ENCODE data around the gene ZNF792.
"Not testable (repeated sequence)": the region's sequence is repeated elsewhere in the genome, so short reads cannot be mapped to it uniquely, and the experiment has no call there.

ZNF792 gene

DNA sequence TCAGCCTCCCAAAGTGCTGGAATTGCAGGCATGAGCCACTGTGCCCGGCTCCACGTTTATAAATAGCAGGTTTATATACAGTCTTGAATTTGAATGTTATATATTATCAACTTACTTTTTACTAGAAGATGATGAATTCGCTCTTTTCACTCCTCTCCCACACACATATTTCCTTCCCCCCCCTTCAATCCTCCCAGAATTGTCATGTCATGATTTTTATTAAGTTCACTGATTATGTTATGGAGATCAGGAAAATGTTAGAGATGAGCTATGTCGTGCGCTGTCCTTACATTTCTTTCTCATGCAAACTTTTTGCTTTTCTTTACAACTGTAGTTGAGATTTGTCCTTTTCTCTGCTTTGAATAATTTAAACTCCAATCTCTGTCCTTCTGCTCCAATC is 18.2 kb upstream of the ZNF792 start:
- H3K4me3 ChIP-seq (ENCODE audit: low read depth, low read length), result no peak overlapping the region

DNA sequence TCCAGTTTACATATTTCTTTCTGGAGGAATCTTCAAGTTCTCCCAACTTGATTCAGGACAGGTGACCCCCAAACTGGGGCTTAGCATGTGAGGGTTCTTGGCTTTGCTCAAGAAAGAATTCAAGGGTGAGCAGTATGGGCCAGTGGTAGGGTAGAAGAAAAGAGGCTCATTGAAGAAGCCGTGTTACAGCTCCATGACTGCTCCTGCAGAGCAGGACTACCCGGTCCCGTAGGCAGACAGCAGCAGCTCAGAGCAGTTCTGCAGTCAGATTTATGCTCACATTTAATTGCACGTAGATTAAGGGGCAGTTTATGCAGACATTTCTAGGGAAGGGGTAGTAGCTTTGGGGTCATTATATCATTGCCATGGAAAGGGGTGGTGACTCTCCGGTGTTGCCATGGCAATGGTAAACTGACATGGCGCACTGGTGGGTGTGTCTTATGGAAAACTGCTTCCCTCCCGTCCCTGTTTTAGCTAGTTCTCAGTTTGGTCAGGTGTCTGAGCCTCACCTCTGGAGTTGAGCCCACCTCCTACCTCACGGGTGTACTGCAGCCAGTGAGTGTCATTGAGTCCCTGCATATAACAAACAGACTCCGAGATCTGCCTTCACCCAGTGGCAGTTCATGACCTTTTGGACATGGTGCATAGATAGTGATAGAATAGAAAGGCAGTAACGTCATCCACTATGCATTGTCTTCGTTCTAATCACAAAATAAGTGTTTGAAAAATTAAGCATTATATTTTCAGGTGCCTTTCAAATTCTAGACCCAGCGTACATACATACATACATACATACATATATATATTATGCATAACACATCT is 16.0 kb upstream of the ZNF792 start:
- TF ChIP-seq, protein P1, sequence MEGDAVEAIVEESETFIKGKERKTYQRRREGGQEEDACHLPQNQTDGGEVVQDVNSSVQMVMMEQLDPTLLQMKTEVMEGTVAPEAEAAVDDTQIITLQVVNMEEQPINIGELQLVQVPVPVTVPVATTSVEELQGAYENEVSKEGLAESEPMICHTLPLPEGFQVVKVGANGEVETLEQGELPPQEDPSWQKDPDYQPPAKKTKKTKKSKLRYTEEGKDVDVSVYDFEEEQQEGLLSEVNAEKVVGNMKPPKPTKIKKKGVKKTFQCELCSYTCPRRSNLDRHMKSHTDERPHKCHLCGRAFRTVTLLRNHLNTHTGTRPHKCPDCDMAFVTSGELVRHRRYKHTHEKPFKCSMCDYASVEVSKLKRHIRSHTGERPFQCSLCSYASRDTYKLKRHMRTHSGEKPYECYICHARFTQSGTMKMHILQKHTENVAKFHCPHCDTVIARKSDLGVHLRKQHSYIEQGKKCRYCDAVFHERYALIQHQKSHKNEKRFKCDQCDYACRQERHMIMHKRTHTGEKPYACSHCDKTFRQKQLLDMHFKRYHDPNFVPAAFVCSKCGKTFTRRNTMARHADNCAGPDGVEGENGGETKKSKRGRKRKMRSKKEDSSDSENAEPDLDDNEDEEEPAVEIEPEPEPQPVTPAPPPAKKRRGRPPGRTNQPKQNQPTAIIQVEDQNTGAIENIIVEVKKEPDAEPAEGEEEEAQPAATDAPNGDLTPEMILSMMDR (IDR thresholded peaks at IDR 0.05; ENCODE audit: low read depth, low read length, missing control alignments), result no peak
- in situ Hi-C loops (cut with HindIII; ENCODE audit: low sequenced_read_pairs), result no loop called here
- H3K4me3 ChIP-seq (ENCODE audit: low read depth, low read length), result no peak overlapping the region
- DNase-seq (ENCODE audit: low read depth), result no peak

More for the DNA sequence above, 18.2 kb upstream of the ZNF792 start:
- no peak for DNase-seq (ENCODE audit: low read depth)
- TF ChIP-seq, protein P1 (IDR thresholded peaks at IDR 0.05; ENCODE audit: low read depth, low read length, missing control alignments), result no peak
- in situ Hi-C loops (cut with HindIII; ENCODE audit: low sequenced_read_pairs), result no loop called here

DNA sequence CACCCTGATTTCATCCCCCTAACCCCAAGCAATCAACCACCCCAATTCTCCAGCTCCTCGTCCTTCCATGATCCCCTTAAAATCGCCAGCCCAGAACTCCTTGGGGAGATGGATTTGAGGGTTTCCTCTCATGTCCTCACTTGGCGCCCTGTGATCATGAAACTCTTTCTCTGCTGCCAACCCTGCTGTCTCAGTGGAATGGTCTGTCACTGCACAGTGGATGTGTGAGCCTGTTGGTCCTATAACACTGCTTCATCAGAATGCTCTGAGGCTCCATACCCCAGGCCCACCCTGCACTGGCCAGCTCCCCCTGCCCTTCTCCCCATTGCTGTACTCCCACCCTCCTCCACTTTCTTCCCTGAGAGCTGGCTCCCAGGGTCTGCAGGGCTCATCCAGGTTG is 12.6 kb upstream of the ZNF792 start:
- in situ Hi-C loops (cut with HindIII; ENCODE audit: low sequenced_read_pairs), result no loop called here
- DNase-seq (ENCODE audit: low read depth), result no peak
- no peak overlapping the region for H3K4me3 ChIP-seq (ENCODE audit: low read depth, low read length)
- TF ChIP-seq, protein P1 (IDR thresholded peaks at IDR 0.05; ENCODE audit: low read depth, low read length, missing control alignments), result no peak

DNA sequence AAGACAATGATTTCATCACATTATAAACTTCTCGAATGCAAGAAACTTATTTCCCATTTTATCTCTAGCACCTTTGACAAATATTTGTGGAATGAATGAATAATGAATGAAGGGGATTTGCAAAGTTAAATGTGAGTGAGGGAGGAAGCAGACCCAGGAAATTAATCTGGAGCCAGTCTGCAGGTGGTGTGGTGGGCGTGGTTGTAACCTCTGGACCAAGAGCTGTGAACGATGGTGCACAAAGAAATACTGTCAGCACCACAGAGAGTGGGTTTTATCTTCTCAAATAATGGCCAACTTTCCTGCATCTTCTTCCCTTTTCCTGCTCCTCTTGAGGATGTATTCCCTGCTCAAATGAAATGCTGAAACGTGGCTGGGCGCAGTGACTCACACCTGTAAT is 11.0 kb upstream of the ZNF792 start:
- DNase-seq (ENCODE audit: low read depth), result no peak
- TF ChIP-seq, protein P1 (IDR thresholded peaks at IDR 0.05; ENCODE audit: low read depth, low read length, missing control alignments), result no peak
- in situ Hi-C loops (cut with HindIII; ENCODE audit: low sequenced_read_pairs), result no loop called here
- H3K4me3 ChIP-seq (ENCODE audit: low read depth, low read length), result no peak overlapping the region

DNA sequence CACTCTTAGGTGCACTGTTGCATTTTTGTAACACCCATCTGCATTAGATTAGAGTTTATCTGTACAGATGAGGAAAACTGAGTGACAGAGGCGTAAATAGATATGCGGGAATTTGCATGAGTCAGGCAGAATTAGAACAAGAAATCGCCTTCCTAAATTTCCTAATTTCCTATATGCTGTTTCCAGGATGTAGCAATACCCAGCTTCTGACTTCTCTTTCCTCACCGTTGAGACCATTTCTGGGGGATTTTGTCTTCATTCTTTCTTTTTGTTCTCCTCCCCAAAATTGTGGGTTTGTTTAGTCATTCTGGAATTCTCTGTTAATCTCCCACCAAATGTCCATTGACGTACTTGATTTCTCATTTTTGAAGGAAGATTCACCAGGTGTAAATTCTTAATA is 10.6 kb upstream of the ZNF792 start:
- H3K4me3 ChIP-seq (ENCODE audit: low read depth, low read length), result no peak overlapping the region
- in situ Hi-C loops (cut with HindIII; ENCODE audit: low sequenced_read_pairs), result no loop called here
- DNase-seq (ENCODE audit: low read depth), result no peak
- TF ChIP-seq, protein P1 (IDR thresholded peaks at IDR 0.05; ENCODE audit: low read depth, low read length, missing control alignments), result no peak

DNA sequence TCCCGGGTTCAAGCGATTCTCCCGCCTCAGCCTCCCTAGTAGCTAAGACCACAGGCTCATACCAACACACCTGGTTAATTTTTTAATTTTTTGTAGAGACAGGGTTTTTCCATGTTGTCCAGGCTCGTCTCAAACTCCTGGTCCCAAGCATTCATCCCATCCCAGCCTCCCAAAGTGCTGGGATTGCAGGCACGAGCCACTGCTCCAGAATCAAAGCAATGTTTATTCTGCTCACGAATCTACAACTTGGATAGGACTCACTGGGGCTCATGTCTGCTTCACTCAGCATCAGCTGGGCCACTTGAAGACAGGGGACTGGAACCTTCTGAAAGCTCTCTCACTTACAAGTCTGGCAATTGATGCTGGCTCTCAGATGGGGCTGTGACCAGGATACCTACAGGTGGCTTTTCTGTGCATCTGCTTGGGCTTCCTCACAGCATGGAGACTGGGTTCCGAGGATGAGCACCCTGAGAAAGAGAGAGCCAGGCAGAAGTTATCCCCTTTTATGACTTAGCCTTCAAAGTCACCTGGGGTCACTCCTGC is 8.2 kb upstream of the ZNF792 start:
- in situ Hi-C loops (cut with HindIII; ENCODE audit: low sequenced_read_pairs), result no loop called here
- no peak overlapping the region for H3K4me3 ChIP-seq (ENCODE audit: low read depth, low read length)
- TF ChIP-seq, protein P1 (IDR thresholded peaks at IDR 0.05; ENCODE audit: low read depth, low read length, missing control alignments), result no peak
- no peak for DNase-seq (ENCODE audit: low read depth)

DNA sequence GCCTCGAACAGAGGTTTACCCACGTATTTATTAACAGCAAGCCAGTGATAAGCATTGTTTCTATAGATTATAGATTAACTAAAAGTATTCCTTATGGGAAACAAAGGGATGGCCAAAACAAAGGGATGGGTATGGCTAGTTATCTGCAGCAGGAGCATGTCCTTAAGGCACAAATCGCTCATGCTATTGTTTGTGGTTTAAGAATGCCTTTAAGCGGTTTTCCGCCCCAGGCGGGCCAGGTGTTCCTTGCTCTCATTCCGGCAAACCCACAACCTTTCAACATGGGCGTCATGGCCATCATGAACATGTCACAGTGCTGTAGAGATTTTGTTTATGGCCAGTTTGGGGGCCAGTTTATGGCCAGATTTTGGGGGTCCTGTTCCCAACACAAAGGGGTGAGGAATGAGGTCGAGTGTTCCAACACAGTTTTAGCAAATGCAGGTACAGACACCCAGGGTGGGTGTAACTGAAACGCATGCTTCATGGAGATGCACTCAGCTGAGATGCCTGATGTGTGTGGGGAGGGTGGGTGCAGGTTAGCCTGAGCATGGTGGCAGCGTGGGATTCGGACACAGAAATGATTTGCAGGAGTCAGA is 6.3 kb upstream of the ZNF792 start:
- DNase-seq (ENCODE audit: low read depth); H3K4me3 ChIP-seq (ENCODE audit: low read depth, low read length); in situ Hi-C loops (cut with HindIII; ENCODE audit: low sequenced_read_pairs): not testable (repeated sequence)
